ENCODE measurements around the gene DEFB121.
"Not testable (repeated sequence)": the region's sequence is repeated elsewhere in the genome, so short reads cannot be mapped to it uniquely, and the experiment has no call there.

DEFB121 gene

GRCh38 chr20:31446084-31446819, 40.2 kb upstream of the DEFB121 start:
- Histone ChIP-seq H3K27ac (no peak overlapping the region), H3K4me3 (IDR thresholded peaks at IDR 0.05; ENCODE audit: insufficient read depth, low read depth, low read length) (no peak overlapping the region), H3K27me3 (ENCODE audit: insufficient read depth, low read depth) (no peaks in the 10 kb centered on the region), H3K4me1 (ENCODE audit: low read depth, poor library complexity, severe bottlenecking) (no peaks in the 10 kb centered on the region), H3K9ac (no peak overlapping the region), H3K4me2 (no peak overlapping the region), H3K79me2 (ENCODE audit: insufficient read depth, low read depth) (no peaks in the 10 kb centered on the region), H2AFZ (ENCODE audit: low read depth) (no peak overlapping the region), H3K36me3 (ENCODE audit: insufficient read depth) (no peaks in the 10 kb centered on the region), H4K20me1 (ENCODE audit: insufficient read depth) (no peaks in the 10 kb centered on the region)
- no peak for TF ChIP-seq CTCF (conservative IDR thresholded peaks at IDR 0.05; ENCODE audit: low read depth, low read length)

- H3K27ac ChIP-seq = no peak within 1 kb of the TSS
- no peak; the same call in 1 of the 2 replicates for TF ChIP-seq CTCF (conservative IDR thresholded peaks at IDR 0.05; ENCODE audit: low read depth, low read length)
- H4K20me1 ChIP-seq (ENCODE audit: insufficient read depth) = no peaks in the 10 kb centered on the region
- H3K9ac ChIP-seq = no peak within 1 kb of the TSS
- H3K4me1 ChIP-seq (ENCODE audit: low read depth, poor library complexity, severe bottlenecking) = no peaks in the 10 kb centered on the region
- no peak within 1 kb of the TSS for H3K4me3 ChIP-seq (IDR thresholded peaks at IDR 0.05; ENCODE audit: insufficient read depth, low read depth, low read length)
- no peaks in the 10 kb centered on the region for H3K36me3 ChIP-seq (ENCODE audit: insufficient read depth)
- H3K27me3 ChIP-seq (ENCODE audit: insufficient read depth, low read depth) = no peaks in the 10 kb centered on the region
- H3K4me2 ChIP-seq = no peak within 1 kb of the TSS
- H2AFZ ChIP-seq (ENCODE audit: low read depth) = no peak within 1 kb of the TSS
- H3K79me2 ChIP-seq (ENCODE audit: insufficient read depth, low read depth) = no peaks in the 10 kb centered on the region
Measured at GRCh38 chr20:31440012-31440659, 34.1 kb upstream of the DEFB121 start, which contains the start of gene DEFB123. TSS of gene DEFB123 (plus strand) at chr20:31440632. CDS start at chr20:31440699, 67 bp downstream.

GRCh38 chr20:31430568-31431115, 24.6 kb upstream of the DEFB121 start:
- no peak overlapping the region for H3K4me3 ChIP-seq (IDR thresholded peaks at IDR 0.05; ENCODE audit: insufficient read depth, low read depth, low read length)

GRCh38 chr20:31427576-31427975, 21.6 kb upstream of the DEFB121 start:
- not testable (repeated sequence) for H3K4me3 ChIP-seq (IDR thresholded peaks at IDR 0.05; ENCODE audit: insufficient read depth, low read depth, low read length); H3K36me3 ChIP-seq (ENCODE audit: insufficient read depth); H2AFZ ChIP-seq (ENCODE audit: low read depth); H3K79me2 ChIP-seq (ENCODE audit: insufficient read depth, low read depth); H3K9ac ChIP-seq; H3K4me1 ChIP-seq (ENCODE audit: low read depth, poor library complexity, severe bottlenecking); H3K27me3 ChIP-seq (ENCODE audit: insufficient read depth, low read depth); H3K4me2 ChIP-seq; H4K20me1 ChIP-seq (ENCODE audit: insufficient read depth); H3K27ac ChIP-seq

More at GRCh38 chr20:31430568-31431115, 24.6 kb upstream of the DEFB121 start:
- TF ChIP-seq CTCF (conservative IDR thresholded peaks at IDR 0.05; ENCODE audit: low read depth, low read length) = no peak
- H3K36me3 ChIP-seq (ENCODE audit: insufficient read depth) = no peaks in the 10 kb centered on the region
- H3K27me3 ChIP-seq (ENCODE audit: insufficient read depth, low read depth) = no peaks in the 10 kb centered on the region
- no peak overlapping the region for H3K27ac ChIP-seq
- no peaks in the 10 kb centered on the region for H3K4me1 ChIP-seq (ENCODE audit: low read depth, poor library complexity, severe bottlenecking)
- H3K9ac ChIP-seq = no peak overlapping the region
- no peak overlapping the region for H3K4me2 ChIP-seq
- no peaks in the 10 kb centered on the region for H3K79me2 ChIP-seq (ENCODE audit: insufficient read depth, low read depth)
- H2AFZ ChIP-seq (ENCODE audit: low read depth) = no peak overlapping the region
- H4K20me1 ChIP-seq (ENCODE audit: insufficient read depth) = no peaks in the 10 kb centered on the region

GRCh38 chr20:31426891-31427551, 21.0 kb upstream of the DEFB121 start:
- not testable (repeated sequence) for H3K27ac ChIP-seq; H3K4me1 ChIP-seq (ENCODE audit: low read depth, poor library complexity, severe bottlenecking)

More at GRCh38 chr20:31426891-31427551, 21.0 kb upstream of the DEFB121 start:
- H3K4me3 ChIP-seq (IDR thresholded peaks at IDR 0.05; ENCODE audit: insufficient read depth, low read depth, low read length); H4K20me1 ChIP-seq (ENCODE audit: insufficient read depth); H3K4me2 ChIP-seq; H3K36me3 ChIP-seq (ENCODE audit: insufficient read depth); H2AFZ ChIP-seq (ENCODE audit: low read depth); H3K27me3 ChIP-seq (ENCODE audit: insufficient read depth, low read depth); H3K79me2 ChIP-seq (ENCODE audit: insufficient read depth, low read depth); H3K9ac ChIP-seq: not testable (repeated sequence)
